ENCODE measurements around the gene GRPEL1.

Gene GRPEL1

GRCh38 chr4:7023486-7023885 is 44.4 kb downstream of the GRPEL1 start:
- no peak for DNase-seq (ENCODE audit: low spot score)

DNA sequence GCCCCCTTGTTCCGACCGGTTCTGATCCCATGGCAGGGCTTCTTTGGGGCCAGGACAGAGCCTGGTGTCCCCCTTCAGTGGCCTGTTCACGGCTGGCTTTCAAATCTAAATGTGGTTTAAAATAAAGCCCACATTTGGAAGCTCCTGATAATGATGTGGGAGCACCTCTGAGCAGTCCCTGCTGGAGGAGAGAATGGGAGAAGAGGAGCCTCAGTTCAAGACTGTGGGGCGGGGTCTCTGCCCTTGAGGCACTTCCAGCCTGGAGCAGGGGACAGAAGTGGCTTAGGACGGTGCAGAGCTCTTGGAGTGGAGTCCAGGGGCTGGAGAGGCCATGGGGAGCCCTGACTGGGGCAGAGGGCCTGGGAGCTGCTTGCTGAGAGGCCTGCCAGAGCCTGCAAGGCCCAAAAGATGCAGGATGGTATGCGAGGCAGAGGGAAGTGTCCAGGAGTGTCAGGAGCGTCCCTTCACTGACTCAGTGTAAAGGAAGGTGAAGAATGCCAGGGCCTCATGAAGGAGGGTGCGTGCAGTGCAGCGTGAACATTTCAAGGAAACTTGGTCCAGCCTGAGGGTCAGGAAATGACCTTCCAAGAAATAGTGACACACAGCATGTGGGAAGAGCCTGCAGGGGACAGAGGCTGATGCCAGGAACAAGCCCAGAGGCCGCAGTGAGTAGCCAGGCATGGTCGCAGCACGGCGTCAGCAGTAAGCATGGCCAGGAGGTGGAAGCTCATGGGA is 45.8 kb downstream of the GRPEL1 start:
- no peak for DNase-seq (ENCODE audit: low spot score)

- no peak for DNase-seq (ENCODE audit: low spot score)
Observed at GRCh38 chr4:7021355-7021754, 46.5 kb downstream of the GRPEL1 start.

DNA sequence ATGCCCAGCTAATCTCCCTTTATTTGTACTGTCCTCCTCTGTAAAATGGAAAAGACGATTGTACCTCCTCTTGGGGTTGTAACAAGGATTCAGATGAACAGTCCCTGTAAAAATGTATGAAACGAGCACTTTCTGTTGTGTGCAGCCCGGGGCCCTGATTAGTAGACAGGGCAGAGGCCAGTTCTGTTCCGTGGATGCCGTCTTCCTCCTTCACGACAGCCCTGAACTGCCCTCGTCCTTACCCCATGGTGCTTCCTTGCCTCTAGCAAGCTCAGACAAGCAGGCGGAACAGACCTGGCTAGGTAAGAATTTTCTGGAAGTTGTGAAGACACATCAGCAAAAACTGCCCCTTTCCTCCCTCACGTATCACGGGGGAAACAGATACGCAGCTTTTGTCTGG is 47.0 kb downstream of the GRPEL1 start:
- no peak for DNase-seq (ENCODE audit: low spot score)

DNA sequence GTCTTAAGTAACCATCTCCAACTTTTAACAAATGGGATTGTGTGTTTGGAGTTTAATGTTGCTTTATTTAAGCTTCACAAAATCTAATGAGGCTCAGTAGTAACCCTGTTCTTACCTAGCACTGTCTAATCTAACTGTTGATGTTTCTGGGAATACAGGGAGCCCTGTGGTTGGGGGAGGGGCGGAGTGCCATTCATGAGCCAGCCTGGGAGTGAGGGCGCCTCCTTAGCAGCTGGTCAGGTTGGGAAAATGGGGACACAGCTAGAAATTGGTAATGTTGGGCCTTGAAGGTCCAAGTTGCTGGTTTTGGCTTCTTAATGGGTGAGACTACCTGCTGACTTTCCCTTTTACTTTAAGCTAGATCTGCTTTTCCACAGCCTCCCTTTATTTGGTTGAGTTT is 47.6 kb downstream of the GRPEL1 start:
- DNase-seq (ENCODE audit: low spot score): no peak

DNA sequence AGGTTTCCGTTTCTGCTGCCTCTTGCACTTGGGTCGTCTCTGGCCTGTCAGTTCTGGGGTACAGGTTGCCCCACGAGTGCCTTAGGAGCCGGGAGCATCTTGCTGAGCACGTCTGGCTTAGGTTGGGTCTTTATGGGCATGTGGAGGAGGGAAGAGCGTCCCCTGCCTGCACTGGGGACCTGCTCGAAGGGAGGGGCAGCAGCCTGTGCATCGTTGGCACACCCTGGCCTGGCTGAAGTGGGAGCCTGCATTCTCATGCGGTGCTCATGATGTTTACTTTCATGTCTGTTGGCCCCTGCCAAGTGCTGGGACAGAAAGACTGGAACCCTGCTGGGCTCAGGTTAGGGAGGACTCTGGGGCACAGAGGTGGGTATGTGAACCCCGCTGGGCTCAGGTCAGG is 48.5 kb downstream of the GRPEL1 start:
- no peak for DNase-seq (ENCODE audit: low spot score)

DNA sequence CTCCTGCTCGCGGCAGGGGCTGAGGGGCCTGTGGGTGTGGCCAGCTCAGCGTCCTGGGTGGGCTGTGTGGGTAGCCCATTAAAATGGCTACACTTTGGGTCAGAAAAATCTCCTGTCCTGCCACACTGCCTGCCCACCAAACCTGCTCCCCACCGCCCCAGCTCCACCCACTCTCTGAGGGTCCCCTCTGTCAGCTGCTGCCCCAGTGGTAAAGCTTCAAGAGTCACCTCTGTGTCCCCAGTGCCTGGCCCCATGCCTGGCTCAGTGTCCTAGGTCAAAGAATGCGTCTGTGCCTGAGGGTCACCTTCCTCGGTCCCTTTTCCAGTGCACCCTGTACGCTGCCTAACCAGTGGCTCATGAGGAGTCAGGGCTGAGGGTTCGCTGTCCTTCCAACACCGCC is 49.6 kb downstream of the GRPEL1 start:
- no peak for DNase-seq (ENCODE audit: low spot score)

DNA sequence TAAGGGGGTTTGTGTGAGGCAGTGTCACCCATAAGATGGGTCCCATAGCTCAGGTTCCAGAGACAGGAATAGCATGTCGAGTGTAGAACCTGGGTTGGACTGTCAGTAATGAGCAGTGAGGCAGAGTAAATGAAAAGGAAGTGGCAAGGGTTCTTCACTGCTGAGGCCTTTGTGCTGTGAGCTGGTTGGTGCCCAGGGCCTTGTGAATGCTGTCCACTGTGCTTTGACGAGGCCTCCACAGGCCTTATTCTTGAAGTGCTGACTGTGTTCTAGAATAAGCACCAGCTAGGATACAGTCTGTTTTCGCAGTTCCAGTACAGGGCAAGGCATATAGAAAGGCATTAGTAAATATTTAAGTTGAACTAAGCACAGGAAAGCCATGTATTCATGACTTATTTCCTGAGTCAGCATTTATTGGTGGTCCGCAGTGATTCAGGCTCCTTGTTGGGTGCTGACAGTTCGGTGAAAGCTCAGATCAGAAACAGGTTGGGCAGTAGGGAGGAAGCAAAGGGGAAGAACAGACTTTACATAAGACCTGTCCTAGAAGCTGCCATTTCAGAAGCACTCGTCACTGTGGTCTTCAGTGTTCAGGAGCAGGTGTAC is 50.3 kb downstream of the GRPEL1 start:
- no peak for DNase-seq (ENCODE audit: low spot score)

DNA sequence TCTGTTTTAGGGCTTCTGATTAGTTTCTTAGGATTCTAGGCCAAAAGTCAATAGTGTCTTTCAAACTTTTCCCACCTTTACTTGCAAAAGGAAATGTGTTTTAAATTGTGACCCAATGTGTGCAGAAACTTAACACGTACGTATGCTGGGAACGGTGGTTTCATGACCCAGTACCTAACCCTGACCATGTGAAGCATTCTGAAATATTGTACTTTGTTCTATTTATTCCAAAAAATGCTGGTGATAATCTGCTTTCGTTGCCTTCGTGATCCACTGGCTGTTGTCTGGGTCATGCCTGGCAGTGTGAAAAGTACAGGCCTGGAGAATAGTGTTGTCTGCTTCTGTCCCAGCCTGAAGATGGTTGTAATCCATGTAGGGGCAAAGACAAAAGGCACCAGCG is 51.4 kb downstream of the GRPEL1 start:
- no peak for DNase-seq (ENCODE audit: low spot score)

DNA sequence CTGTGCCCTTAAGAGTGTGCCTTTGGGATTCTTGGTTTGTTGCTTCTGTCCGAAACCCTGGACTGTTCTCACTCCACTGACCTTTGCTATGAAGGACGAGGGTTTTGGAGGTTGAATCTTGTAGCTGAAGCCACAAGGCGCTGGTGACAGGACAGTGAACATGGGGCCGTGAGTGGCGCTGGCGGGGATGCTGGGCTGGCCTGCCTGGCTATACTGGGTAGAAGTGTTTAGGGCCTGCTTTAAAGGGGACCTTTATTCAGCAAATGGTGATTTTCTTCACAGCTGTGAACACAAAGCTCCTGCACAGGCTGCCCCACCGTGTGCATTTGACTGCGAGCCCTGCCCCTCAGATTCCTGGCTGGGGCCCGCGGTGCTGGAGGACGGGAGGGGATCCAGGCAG is 51.8 kb downstream of the GRPEL1 start:
- no peak for DNase-seq (ENCODE audit: low spot score)

- no peak for DNase-seq (ENCODE audit: low spot score)
Observed at GRCh38 chr4:7015383-7016035, 52.4 kb downstream of the GRPEL1 start.

DNA sequence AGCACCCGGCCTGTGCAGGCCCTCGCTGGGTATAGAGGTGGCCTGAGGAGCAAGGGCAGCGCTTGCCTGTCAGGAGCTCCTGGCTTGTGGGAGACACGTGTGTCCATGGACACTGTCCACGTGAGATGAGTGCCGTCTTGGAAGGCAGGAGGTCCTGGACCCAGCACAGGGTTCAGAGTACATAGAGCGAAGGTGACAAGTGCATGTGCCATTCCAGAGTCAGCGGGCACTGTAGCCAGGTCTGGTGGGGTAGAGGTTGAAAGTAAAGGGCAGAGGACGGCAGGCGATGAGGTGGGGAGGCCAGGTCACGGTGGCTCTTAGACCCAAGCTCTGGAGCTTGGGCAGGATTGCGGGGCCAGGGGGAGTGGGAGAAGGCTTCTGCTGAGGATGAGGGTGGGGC is 53.0 kb downstream of the GRPEL1 start:
- no peak for DNase-seq (ENCODE audit: low spot score)

DNA sequence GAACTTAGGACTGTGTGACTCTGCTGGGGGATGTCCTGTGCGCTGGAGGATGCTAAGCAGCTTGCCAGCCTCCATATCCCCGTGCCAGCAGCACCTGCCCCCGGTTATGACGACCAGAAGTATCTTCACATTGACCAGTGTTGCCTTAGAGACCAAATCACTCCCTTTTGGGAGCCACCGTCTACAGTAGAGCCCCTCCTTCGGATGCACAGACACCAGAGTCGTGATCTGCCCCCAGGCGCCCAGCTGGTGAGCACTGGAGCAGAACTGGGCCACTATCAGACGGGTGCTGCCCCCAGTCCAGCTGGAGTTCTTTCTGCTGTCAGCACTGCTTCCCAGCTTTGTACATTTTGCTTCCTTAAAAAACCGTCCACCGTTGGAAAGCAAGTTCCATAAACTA is 54.7 kb downstream of the GRPEL1 start:
- no peak for DNase-seq (ENCODE audit: low spot score)

- DNase-seq (ENCODE audit: low spot score): no peak
Observed at GRCh38 chr4:7009564-7009963, 58.3 kb downstream of the GRPEL1 start.

All from RKO (cell line).